Spleen (tissue), 11 donors: ENCODE measurements around the gene TRAF1. TPM values are rescaled to one million over a fixed set of nuclear protein-coding genes. Genes with fewer than 3 reads are reported as not detected.

Source experiments
- DNase-seq: peaks from one replicate; pipeline ENCODE4 v3.0.0-alpha.2; 2020
- H3K27ac ChIP-seq, 8 donors: fragments of 200-600 bp; sonication (generic) in 7 of 8; 1 replicate in 4 of 8; 2 replicates in 4 of 8; pipeline versions ENCODE4 v1.5.0 to v1.8.0; 2016 to 2021; ENCODE audit warnings: inconsistent platforms in 4 of 8, mild to moderate bottlenecking in 4 of 8, moderate library complexity in 1 of 8
- H3K27me3 ChIP-seq, 7 donors: fragments of 200-600 bp; sonication (generic) in 6 of 7; replicated peaks in 1 of 7; 1 replicate in 4 of 7; 2 replicates in 3 of 7; pipeline versions ENCODE4 v1.5.0 to v1.8.0; 2016 to 2021; ENCODE audit warnings: inconsistent platforms in 3 of 7, mild to moderate bottlenecking in 1 of 7
- H3K36me3 ChIP-seq, 6 donors: fragments of 200-600 bp; sonication (generic) in 5 of 6; 1 replicate in 4 of 6; 2 replicates in 2 of 6; pipeline versions ENCODE4 v1.5.0 to v1.8.0; 2016 to 2021; ENCODE audit warnings: inconsistent platforms in 2 of 6
- H3K4me1 ChIP-seq, 6 donors: fragments of 200-600 bp; sonication (generic) in 5 of 6; 1 replicate in 3 of 6; 2 replicates in 3 of 6; pipeline versions ENCODE4 v1.5.0 to v1.8.0; 2016 to 2021; ENCODE audit warnings: inconsistent platforms in 3 of 6
- H3K4me3 ChIP-seq, 8 donors: fragments of 200-600 bp; sonication (generic) in 7 of 8; 1 replicate in 4 of 8; 2 replicates in 4 of 8; pipeline versions ENCODE4 v1.5.0 to v1.8.0; 2016 to 2021; ENCODE audit warnings: inconsistent platforms in 4 of 8, mild to moderate bottlenecking in 4 of 8, moderate library complexity in 2 of 8
- H3K9me3 ChIP-seq, 8 donors: fragments of 200-600 bp; sonication (generic) in 7 of 8; 1 replicate in 4 of 8; 2 replicates in 4 of 8; pipeline versions ENCODE4 v1.5.0 to v1.8.0; 2016 to 2021; ENCODE audit warnings: inconsistent platforms in 4 of 8
- CTCF ChIP-seq, 11 experiments: fragments of 200-600 bp in 7 of 11; fragments of 450-650 bp in 4 of 11; sonication (generic) in 4 of 11; IDR thresholded peaks in 8 of 11; conservative IDR thresholded peaks in 3 of 11; 1 replicate in 7 of 11; 2 replicates in 4 of 11; pipeline versions ENCODE4 v1.4.0 to v1.8.0; 2016 to 2021; ENCODE audit warnings: antibody characterized with exemption in 11 of 11, inconsistent platforms in 4 of 11, mild to moderate bottlenecking in 1 of 11
- POLR2A ChIP-seq, 3 donors: fragments of 450-650 bp; IDR thresholded peaks; one replicate each; pipeline ENCODE4 v1.5.1; 2017; ENCODE audit warnings: antibody characterized with exemption in 3 of 3, mild to moderate bottlenecking in 1 of 3
- POLR2AphosphoS5 ChIP-seq, 3 donors: sonication (generic); formaldehyde crosslinking; IDR thresholded peaks; one replicate each; pipeline ENCODE4 v1.5.1; 2017; ENCODE audit warnings: antibody characterized with exemption in 3 of 3
- WGBS, 5 donors: extraction: QIAGEN DNeasy Blood & Tissue Kit in 3 of 5; methylation state at CpG; one replicate each; pipeline versions ENCODE4 v1.1.5 to v1.1.7; 2013 to 2018; 5-methylcytosine and 5-hydroxymethylcytosine counted together
- intact Hi-C: fragments of 100-400 bp; cut with DNase I; formaldehyde crosslinking; loops from one replicate; pipeline ENCODE4 v1.15.0; 2023; ENCODE audit warnings: low total_unique reads
- polyA plus RNA-seq, 3 donors: library from polyadenylated mRNA; stranded (reverse); fragments of 200-250 nt; gene quantifications; one replicate each; pipeline ENCODE4 v1.2.1, GENCODE V29; 2013
- total RNA-seq, 7 donors: library from RNA; depleted of rRNA in 3 of 7; stranded (reverse); fragments of >200 nt in 3 of 7; fragmentation: NEBNext Ultra II Directional in 4 of 7; extraction: Animal tissue kit (Norgen Biotek cat#: 25700) in 4 of 7; gene quantifications; one replicate each; pipeline versions ENCODE4 v1.1.0 to v1.2.1, GENCODE V29; 2016 to 2021
- donor health status: healthy with polysubstance abuse.
- donor health status: DM: no; HTN: no; CAD: no; lungs with moderate emphysema.
- donor health status: DM: no; HTN: no; CAD: no.
- donor health status: Bipolar disorder and iron deficiency.
- donor health status: healthy.
- donor health status: DM: no; HTN: no; CAD: no.
- donor health status: DM: yes; HTN: yes; CAD: no.

The TRAF1 gene
- total and polyA plus RNA-seq, 10 donors, result 8.6 to 29.2 (median 14.1) TPM

GRCh38 chr9:120944948-120945347 lies 18.4 kb upstream of the TRAF1 start:
- intact Hi-C loops, result no loop called here
- H3K4me3 ChIP-seq, result no peak overlapping the region

GRCh38 chr9:120944434-120944843 lies 17.8 kb upstream of the TRAF1 start:
- Histone ChIP-seq H3K27me3 (no peaks in the 10 kb centered on the region), H3K36me3 (no peaks in the 10 kb centered on the region), H3K27ac (peak overlapping the region in 3 of 8 donors; percentile 21 to 38 (median 35)), H3K4me1 (peaks cover 0 to 16% (median 7%) of the 10 kb centered on the region in 6 donors), H3K9me3 (no peaks in the 10 kb centered on the region), H3K4me3 (no peak overlapping the region)
- intact Hi-C loops, result no loop called here
- TF ChIP-seq CTCF (IDR thresholded peaks at IDR 0.05 in 8 of 11, conservative IDR thresholded peaks at IDR 0.05 in 3 of 11), result no peak
- no peak for TF ChIP-seq POLR2AphosphoS5 (IDR thresholded peaks at IDR 0.05)
- no peak for TF ChIP-seq POLR2A (IDR thresholded peaks at IDR 0.05)
- WGBS, 5 donors, result 58 to 77% (median 69%) methylated on average over 4 of the region's 4 CpGs
- DNase-seq, result no peak

More at GRCh38 chr9:120944948-120945347, 18.4 kb upstream of the TRAF1 start:
- peaks cover 0 to 16% (median 7%) of the 10 kb centered on the region in 6 donors for H3K4me1 ChIP-seq
- no peaks in the 10 kb centered on the region for H3K9me3 ChIP-seq
- H3K27ac ChIP-seq, result peak overlapping the region in 2 of 8 donors; percentile 35 to 38
- TF ChIP-seq POLR2A (IDR thresholded peaks at IDR 0.05) (no peak), CTCF (IDR thresholded peaks at IDR 0.05 in 8 of 11, conservative IDR thresholded peaks at IDR 0.05 in 3 of 11) (no peak), POLR2AphosphoS5 (IDR thresholded peaks at IDR 0.05) (no peak)
- WGBS, 5 donors, result 82 to 100% (median 89%) methylated on average over 3 of the region's 3 CpGs
- no peak for DNase-seq
- no peaks in the 10 kb centered on the region for H3K27me3 ChIP-seq
- H3K36me3 ChIP-seq, result no peaks in the 10 kb centered on the region

- Histone ChIP-seq H3K4me1 (peaks cover 0 to 19% (median 7%) of the 10 kb centered on the region in 6 donors), H3K4me3 (no peak overlapping the region), H3K36me3 (no peaks in the 10 kb centered on the region), H3K9me3 (no peaks in the 10 kb centered on the region), H3K27me3 (no peaks in the 10 kb centered on the region), H3K27ac (peak overlapping the region in 2 of 8 donors; percentile 21 to 45)
- 75 to 86% (median 84%) methylated on average over 8 of the region's 8 CpGs for WGBS, 5 donors
- intact Hi-C loops, result no loop called here
- no peak for DNase-seq
- TF ChIP-seq CTCF (IDR thresholded peaks at IDR 0.05 in 8 of 11, conservative IDR thresholded peaks at IDR 0.05 in 3 of 11) (no peak), POLR2A (IDR thresholded peaks at IDR 0.05) (no peak), POLR2AphosphoS5 (IDR thresholded peaks at IDR 0.05) (no peak)
These were observed 15.8 kb upstream of the TRAF1 start for GRCh38 chr9:120942186-120943001.

GRCh38 chr9:120941046-120941770 lies 14.6 kb upstream of the TRAF1 start:
- Histone ChIP-seq H3K36me3 (no peaks in the 10 kb centered on the region), H3K27me3 (no peaks in the 10 kb centered on the region), H3K9me3 (no peaks in the 10 kb centered on the region), H3K4me3 (no peak overlapping the region), H3K27ac (no peak overlapping the region), H3K4me1 (peaks cover 8 to 31% (median 18%) of the 10 kb centered on the region in 6 donors)
- 87 to 94% (median 89%) methylated on average over 6 of the region's 6 CpGs for WGBS, 5 donors
- no peak for TF ChIP-seq POLR2AphosphoS5 (IDR thresholded peaks at IDR 0.05)
- TF ChIP-seq POLR2A (IDR thresholded peaks at IDR 0.05), result no peak
- no peak for TF ChIP-seq CTCF (IDR thresholded peaks at IDR 0.05 in 8 of 11, conservative IDR thresholded peaks at IDR 0.05 in 3 of 11)
- no peak for DNase-seq
- intact Hi-C loops, result no loop called here
